GM19238 (cell line): Measurements from ENCODE around the gene MERTK.
"Not testable (repeated sequence)": the region's sequence is repeated elsewhere in the genome, so short reads cannot be mapped to it uniquely, and the experiment has no call there.

Source experiments
- DNase-seq: peaks from one replicate; pipeline ENCODE4 v3.0.0; 2011; ENCODE audit warnings: low spot score; ENCODE audit not compliant: insufficient read length

MERTK gene

DNA sequence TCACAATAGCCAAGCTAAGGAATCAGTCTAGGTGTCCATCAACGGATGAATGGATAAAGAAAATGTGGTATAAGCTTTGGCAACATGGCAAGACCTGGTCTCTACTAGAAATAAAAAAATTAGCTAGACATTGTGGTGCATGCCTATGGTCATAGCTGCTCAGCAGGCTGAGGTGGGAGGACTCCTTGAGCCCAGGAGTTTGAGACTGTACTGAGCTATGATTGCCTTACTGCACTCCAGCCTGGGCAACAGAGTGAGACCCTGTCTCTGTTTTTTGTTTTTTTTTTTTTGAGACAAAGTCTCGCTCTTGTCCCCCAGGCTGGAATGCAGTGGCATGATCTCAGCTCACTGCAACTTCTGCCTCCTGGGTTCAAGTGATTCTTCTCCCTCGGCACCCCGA is 11.6 kb downstream of the MERTK start:
- not testable (repeated sequence) for DNase-seq

DNA sequence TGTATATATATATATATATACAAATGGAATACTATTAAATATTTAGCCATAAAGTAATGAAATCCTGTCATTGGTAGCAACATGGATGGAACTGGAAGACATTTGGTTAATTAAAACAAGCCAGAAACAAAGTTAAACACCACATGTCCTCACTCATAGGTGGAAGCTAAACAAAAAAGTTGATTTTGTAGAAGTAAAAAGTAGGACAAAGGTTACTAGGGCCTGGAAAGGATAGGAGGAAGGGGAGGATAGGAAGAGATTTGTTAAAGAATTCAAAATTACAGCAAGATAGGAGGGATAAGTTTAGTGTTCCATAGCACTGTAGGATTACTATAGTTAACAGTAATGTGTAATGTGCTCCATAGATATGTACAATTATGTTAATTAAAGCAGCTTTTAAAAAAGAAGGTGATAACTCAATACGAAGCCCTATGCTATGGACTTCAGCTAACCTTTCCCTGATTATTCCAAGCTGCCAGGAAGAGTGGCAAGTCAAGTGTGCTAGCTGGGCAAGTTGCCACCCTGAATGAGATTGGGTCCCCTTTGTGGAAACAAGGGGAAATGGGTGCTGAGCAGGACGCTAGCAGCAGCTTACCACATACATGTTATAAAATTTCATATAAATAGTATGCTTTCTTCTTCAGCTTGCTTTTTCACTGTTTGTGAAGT is 12.3 kb downstream of the MERTK start:
- no peak for DNase-seq

DNA sequence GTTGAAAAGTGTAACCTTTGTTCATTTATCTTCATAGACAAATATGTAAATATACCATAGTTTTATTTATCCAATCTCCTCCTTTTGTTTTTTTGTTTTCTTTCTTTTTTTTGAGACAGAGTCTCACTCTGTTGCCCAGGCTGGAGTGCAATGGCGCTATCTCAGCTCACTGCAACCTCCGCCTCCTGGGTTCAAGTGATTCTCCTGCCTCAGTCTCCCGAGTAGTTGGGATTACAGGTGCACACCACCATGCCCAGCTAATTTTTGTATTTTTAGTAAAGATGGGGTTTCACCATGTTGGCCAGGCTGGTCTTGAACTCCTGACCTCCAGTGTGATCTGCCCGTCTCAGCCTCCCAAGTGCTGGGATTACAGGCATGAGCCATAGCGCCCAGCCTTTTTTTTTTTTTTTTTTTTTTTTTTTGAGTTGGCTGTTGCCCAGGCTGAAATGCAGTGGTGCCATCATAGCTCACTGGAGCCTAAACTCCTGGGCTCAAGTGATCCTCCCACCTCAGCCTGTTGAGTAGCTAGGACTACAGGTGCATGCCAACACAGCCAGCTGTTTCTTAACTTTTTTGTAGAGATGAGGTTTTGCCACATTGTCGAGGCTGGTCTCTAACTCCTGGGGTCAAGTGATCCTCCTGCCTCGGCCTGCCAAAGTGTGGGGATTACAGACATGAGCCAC is 13.0 kb downstream of the MERTK start:
- DNase-seq: not testable (repeated sequence)

DNA sequence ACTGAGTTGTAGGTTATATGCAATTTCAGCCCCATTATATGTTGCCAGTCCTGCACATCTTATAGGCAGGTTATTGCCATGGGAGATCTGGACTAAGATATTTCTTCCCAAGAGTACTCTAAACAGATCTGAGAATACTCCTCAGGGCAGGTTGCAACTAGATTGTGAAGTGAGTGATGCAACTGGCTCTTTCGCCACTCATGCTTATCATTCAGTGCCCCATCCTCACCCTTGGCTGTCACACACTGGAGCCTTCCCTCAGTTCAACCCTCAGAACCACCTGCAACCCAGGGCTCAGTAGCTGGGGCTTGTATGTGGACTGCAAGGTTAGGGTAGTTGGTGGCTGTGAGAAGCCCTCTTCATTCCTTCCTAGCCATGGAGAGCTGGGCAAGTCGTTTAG is 14.1 kb downstream of the MERTK start:
- DNase-seq: no peak

DNA sequence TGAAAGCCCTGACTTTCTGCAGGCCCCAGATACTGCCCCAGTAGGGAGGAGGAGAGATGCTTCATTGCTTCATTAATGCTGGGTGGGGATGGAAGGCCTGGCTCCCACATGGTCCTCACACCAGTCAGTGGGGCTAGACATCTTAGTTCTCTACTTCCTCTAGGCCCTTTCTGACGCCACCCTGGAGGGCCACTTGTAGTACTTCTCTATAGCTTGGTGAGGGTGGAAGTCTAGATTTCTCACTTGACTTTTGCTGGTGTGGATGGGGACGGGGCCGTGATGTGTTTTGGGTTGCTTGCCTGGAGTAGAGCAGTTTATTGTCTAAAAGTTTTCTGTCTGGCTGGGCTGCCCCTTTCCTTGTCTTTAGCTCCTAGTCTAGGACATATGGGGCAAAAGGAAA is 18.7 kb downstream of the MERTK start:
- DNase-seq: no peak

DNA sequence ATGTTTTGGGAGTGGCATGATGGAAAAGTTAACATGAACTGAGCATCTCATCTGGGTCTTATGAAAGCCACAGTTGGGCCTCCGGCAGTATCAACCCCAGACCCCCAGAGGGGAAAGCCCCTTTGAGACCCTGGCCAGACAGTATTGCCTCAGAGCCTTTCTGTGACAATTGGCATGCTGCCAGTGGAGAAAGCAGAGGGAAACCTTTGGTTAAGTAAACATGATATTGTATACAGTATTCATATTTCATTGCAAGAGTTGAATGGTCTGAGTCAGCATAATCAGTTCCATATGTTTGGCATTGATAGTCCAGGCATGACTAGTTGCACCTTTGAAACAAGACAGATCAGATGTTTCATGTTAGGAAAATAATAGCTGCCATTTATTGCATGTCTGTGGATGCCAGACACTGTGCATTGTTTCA is 20.0 kb downstream of the MERTK start:
- no peak for DNase-seq

DNA sequence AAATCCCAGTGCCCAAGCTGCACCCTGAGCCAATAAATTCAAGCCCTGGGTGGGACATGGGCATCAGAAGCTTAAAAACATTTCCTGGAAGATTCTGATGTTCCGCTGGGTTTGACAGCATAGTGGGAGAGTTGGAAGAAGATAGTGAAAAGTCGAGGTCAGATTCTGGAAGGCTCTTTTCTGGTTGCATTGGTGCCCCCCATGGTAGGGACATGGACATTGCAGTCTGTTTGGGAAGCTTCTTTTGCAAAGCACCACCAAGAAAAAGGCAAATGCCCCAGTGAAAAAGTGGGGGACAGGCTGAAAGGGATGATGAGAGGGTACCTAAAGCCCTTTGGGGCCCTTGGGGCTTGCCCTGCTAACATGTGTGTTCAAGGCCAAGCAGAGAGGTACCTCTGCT is 21.0 kb downstream of the MERTK start:
- DNase-seq: no peak

DNA sequence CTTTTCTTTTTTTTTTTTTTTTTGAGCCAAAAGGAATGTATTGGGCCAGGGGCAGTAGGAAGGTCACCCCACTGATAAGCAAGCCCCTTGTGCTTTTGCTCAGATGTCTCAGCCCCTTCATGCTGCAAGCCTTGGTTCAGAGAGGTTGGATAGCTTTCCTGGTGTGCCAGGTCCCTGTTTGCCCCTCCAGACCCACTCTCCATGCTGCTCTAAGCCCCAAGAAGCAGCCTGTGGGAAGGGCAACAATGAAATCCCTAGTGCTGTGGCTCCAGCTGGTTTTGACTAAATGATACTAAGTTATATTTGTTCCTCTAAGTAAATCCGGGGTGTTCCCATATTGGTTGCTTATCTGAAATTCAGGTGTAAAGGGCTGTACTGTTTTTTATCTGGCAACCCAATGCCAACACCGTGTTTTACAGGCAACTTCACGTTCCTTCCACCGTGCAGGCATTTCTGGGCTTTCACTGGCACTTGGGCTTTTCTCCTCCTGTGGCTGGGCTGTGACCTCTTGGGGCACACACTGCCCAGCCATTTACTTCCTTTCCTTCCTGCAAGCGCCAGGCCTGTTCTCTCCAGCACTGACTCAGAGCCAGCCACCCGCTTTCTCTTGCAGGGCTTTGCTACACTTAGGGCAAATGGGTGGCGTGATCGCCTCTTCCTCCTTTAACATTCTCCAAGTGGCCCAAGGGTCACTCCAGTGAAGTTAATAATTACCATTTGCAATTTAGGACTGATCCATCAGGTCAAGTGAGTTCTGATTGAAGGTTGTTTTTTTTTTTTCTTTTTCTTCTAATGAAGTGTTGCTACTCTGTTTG is 21.6 kb downstream of the MERTK start:
- no peak for DNase-seq

DNA sequence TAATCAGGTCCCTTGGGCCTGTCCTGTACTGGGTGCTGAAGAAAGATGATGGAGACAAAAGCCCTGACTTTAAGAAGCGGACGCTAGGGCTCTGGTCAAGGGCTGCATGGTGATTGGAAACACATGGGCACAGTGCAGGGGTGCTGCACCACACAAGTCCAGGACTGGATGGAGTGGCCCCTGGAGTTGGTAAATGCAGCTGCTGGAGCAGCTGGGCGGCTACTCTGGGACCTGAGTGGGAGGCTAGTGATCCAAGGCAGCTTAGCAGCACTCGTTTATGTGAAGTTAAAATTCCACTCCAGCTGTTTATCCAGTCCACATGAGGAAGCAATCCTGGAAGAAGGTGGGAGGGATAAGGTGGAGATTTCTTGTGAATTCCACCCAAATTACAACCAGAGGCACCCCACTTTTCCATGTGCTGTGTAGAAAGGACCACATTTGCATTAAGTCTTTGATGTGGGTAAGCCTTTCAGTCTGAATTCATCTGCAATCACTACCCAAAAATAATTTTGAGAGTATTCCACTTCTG is 24.9 kb downstream of the MERTK start:
- no peak for DNase-seq

DNA sequence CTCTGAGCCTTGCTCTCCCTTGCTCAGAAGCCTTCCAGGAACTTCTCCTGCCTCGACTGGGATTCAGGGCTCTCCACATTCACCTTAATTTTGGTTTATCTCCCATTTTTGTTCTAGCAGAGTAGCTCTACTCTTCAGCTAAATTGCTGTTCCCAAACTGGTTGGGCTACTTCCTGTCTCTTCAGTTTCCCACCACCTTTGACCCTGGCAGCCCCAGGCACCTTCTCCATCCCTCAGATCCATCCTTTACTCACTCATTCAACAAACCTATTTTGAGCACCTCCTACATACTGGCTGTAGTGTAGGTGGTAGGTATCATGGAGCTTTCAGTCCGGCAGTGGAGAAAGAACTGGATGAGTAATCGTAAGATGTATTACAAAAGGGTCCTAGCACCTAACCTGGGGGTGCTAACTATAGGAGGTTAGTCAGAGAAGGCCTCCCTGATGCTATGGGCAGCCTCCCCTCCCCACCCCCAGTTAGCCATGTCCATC is 26.3 kb downstream of the MERTK start:
- DNase-seq: no peak

DNA sequence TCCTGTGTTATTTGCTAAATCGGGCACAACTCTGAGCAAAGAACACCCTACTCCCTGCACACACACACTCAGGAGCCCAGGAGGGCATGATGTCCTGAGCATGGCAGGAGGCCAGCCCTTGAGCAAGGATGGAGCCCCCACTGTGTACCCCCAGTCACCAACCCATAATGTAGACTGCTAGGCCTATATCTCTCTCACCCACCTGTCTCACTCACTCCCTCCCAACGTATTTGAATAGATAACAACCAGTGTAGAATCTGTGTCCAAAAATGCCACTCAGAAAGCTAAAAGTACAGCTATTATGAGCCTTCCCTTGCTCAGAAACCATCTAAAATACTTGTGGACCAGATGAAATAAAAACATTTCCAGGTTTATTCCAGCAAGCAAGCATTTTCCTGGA is 29.3 kb downstream of the MERTK start:
- DNase-seq: no peak

DNA sequence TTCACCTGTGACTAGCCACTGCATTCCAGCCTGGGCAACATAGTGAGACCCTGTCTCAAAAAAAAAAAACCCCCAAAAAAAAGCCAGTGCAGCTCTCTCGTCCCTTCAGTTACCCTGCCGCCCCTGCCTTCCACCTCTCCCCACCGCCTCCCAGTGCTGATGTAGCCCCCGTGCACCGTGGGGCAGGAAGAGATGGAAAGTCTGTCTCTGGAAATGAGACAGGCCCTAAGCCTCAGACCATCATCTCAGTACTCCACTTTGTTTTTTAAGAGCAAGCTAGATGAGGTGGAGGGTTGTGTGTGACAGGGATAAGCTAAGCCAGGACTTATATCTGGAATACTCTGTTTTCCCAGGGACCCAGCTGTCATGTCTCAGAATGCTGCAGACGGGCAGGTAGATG is 32.0 kb downstream of the MERTK start:
- no peak for DNase-seq

DNA sequence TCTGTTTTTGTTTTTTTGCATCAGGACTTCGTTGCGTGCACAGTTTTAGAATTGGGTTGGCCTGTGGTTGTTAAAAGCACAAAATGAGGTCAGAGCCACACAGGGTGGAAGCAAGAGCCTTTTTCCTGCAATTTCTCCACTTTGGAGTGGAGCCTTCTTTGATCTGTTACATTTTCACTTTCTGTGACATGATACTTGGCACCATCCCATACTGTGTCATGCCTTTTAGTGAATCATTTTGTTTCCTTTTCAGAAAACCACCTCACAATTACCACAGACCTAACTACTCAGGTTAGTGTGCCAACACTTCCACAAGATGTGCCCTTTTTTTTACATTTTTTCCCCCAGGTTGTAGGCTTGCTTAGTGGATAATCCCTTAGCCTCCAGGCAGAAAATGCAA is 32.5 kb downstream of the MERTK start:
- no peak for DNase-seq

DNA sequence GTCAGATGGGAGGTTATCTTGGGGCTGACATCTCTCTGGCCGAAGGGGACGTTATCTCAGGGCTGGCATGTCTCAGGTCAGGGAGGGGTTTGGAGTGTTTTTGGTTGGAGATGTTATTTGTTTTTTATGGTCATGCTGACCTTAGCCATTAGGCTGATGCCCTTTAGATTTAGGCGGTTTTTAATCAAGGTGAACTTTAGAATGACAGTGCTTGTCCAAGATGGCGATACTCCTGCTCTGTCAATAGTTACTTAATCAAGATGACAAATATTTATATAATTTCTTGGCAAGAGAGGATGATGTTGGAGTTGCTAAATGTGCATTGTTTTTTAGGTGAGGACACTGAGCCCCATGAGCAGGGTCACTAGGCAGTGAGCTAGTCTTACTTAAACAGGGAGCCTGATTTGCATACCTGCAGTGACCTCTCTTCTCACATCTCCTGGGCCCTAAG is 34.5 kb downstream of the MERTK start:
- DNase-seq: no peak

DNA sequence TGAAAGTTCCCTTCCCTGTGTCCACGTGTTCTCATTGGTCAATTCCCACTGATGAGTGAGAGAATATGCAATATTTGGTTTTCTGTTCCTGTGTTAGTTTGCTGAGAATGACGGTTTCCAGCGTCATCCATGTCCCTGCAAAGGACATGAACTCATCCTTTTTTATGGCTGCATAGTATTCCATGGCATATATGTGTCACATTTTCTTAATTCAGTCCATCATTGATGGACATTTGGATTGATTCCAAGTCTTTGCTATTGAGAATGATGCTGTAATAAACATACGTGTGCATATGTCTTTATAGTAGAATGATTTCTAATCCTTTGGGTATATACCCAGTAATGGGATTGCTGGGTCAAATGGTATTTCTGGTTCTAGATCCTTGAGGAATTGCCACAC is 35.5 kb downstream of the MERTK start:
- not testable (repeated sequence) for DNase-seq

DNA sequence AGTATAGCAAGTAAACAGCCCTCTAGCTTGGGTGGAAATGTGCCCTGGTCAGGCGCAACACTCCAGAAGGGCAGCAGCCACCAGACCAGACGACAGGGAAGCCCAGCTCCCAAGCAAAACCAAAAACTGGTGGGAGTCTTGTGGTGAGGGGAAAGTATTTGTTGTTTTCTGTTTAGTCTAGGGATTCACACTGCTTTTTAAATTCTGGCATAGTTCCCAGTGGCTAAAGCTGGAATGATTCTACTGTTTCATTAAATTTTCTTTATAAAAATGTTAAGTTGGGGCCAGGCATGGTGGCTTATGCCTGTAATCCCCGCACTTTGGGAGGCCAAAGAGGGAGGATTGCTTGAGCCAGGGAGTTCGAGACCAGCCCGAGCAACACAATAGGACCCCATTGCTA is 38.5 kb downstream of the MERTK start:
- no peak for DNase-seq

DNA sequence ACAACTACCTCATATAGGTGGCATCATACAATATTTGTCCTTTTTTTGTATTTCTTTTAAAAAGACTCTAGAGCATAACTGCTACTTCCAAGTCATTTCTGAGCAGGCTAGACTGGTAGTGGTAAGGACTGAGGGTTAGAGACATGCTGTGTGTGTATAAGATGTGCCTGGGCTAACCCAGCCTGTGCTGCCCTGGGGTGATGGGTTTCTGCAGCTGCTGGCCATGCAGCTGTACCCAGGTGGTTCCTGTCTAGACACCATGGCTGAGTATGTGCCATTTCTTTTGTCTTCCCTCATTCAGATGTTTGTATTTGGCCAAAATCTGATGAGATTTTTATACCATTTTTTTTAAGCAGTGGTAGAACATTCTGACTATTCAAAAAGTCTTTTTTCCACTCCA is 40.0 kb downstream of the MERTK start:
- DNase-seq: no peak

DNA sequence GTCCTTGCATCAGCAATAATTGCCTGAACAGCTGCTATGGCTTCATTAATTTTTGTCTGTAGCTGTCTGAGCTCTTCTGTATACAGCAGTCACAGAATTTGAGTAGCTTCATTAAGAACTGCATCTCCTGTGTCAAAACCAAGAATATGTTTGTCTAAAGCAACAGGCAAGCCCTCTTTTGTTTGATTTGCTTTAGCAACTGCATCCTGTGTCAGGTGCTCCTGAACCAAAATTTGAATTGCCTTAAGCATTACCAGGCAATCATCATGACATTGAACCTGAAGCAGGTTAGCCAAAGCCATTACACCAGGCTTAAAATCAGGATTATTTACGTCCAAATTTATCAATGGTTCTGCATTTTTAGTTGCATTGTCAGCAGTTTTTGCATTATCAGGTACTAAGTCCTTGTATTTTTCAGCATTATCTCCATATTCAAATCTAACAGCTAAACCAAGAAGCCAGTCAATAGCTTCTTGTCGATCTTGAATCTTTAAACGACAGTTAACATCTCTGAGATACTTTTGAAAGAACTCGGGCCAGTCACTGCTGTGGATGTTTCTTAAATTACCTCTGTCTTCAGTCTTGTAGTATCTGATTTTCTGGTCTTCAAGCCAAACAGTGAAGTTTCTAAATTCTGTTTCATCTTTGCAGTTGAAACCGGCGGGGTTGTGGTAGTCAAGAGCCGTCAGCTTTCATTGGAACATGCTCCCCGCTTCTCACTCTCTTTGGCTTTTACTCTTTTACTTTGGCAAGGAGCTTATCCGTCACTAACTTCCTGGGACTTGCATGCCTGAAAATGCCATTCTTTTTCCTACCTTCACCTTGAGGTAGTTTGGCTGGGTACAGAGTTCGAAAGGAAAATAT is 42.2 kb downstream of the MERTK start:
- DNase-seq: no peak

DNA sequence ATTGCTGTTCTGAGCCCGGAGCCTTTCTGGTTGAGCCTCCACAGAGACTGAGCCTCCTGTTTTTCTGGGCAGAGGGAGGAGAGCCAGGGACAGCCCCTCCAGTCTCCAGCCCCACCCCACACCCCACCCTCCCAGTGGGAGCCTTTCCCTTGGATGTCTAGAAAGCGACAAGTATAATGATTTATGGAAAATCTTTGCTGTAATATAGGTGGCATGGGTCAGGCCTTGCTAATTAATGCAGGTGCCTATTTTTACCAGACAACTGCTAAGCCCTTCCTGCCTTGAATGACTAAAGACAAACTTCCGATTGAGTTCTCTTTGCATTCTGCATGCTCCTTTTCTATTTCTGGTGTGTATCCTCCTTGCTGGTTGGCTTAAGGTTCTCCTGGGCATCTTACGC is 43.1 kb downstream of the MERTK start:
- DNase-seq: no peak

DNA sequence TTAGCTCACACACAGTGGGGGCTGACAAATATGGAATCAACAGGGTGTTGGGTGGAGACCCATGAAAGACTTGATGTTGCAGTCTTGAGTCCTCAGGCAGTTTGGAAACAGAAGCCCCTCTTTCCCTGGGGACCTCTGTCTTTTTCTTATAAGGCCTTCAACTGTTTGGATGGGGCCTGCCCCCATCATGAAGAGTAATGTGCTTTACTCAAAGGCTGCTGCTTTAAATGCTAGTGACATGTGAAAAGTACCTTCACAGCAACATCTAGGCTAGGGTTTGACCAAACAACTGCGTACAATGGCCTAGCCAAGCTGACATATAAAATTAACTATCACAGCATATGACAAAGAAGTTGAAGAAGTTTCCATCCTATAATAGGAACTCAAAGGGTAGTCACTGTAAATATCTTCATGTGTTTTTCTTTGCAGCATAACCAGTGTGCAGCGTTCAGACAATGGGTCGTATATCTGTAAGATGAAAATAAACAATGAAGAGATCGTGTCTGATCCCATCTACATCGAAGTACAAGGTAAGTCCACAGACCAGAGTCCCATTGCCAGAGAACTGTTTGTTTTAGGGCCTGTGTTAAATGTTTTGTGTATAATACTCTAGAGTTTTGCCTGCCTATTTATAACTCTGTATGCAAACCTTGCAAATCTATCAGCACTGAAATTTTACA is 46.3 kb downstream of the MERTK start:
- no peak for DNase-seq
